Glomerular endothelial cell (primary cell): ENCODE measurements around the gene BUB3. TPM values are rescaled to one million over a fixed set of nuclear protein-coding genes. Genes with fewer than 3 reads are reported as not detected.
"Not testable (repeated sequence)": the region's sequence is repeated elsewhere in the genome, so short reads cannot be mapped to it uniquely, and the experiment has no call there.

Experiments used
- DNase-seq: peaks from one replicate; pipeline ENCODE4 v3.0.0-alpha.2; 2011; ENCODE audit warnings: low read depth, low spot score; ENCODE audit errors: extremely low read depth
- total RNA-seq: library from RNA; depleted of rRNA; stranded (reverse); fragments of >200 nt; gene quantifications from 2 replicates; pipeline ENCODE4 v1.2.3, GENCODE V29; 2015

The BUB3 gene
- total RNA-seq, 1 donor from 2014 or later: 132 TPM

DNA sequence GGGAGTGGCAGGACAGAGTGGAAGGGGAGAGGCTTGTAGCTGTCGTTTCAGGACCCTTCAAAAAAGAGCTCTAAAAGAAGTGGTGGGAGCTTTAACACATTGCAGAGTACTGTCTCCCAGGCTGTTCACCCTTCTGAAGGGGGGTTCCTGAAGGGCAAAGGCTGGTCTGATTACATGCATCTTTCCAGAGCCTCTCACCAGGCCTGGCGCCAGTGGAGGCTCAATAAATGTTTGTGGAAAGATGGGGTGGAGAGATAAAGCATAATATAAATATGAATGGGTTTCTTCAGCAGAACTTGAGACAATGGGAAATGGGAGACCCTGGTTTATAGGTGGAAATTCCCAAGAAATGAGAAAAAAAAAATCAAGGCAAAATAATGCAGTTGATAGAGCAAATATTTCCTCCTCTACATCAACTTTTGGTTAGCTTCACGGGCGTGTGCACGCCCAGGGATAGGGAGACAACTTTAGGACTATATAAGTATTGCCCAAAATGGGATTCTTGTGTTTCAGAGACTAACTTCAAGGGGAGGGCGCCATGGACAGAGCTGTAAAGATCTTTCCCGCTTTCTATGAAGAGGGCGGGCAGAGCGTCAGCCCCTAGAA is 613 bp upstream of the BUB3 start:
- DNase-seq: no peak

DNA sequence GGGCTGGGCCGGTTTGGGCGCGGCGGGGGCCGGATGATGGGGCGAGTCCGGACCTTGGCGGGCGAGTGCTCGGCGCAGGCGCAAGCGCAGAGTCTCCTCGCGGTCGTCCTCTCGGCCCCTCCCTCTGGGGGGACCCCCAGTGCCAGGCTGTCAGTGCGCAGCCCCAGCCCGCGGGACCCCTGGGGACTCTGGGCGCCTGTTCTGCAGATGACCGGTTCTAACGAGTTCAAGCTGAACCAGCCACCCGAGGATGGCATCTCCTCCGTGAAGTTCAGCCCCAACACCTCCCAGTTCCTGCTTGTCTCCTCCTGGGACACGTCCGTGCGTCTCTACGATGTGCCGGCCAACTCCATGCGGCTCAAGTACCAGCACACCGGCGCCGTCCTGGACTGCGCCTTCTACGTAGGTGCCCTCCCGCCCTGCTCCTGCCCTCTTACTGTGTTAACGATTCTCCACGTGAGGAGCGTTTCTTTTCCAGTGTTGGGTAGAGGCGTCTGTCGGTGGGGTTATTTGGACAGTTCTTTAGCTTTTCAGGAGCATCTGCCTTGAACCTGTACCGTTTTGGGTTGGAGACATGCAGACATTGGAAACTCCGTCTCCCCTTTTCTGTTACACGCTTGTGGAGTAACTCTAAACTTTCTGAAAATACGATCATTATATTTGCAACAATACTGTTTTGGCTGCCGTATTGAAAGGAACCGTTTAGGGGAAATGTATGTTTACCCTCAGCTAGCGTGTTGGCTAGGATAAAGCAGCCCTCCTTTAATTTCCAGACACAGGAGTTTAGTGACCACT is 706 bp downstream of the BUB3 start:
- no peak for DNase-seq

DNA sequence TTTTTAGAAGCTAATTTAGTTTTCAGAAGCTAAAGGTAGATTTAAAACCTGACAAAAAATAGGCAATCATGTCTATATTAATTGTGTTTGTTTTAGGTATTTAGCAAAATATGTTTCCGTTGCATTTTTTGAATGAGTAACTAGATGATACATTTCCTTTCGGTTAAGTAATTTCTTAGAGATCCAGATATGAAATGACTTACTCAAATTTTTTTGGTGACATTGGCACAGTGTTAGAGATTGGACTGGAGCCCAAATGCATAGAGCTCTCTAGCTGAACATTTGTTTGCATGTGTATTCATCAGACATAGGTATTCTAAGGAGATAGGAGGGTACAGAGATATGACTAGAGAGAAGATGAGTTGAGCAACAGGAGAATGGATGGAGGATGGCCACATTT is 1.9 kb downstream of the BUB3 start:
- DNase-seq: no peak

DNA sequence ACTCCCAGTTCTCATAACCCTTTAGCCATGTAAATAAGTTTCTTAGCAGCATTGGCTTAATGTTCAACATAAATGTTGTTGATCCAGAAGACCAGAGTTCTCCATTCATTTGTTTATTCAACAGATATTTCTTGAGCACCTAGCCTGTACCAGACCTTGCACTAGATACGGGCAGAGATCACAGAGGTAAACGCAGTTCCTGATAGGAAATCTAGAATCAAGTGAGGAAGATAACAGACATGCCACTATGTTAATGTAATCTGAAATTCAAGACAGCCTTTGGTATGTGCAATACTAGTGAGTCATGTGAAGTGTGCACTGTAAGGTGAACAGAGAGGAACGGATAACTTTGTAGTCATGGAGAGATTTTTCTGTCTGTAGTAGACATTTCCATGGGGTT is 3.0 kb downstream of the BUB3 start:
- DNase-seq: no peak

DNA sequence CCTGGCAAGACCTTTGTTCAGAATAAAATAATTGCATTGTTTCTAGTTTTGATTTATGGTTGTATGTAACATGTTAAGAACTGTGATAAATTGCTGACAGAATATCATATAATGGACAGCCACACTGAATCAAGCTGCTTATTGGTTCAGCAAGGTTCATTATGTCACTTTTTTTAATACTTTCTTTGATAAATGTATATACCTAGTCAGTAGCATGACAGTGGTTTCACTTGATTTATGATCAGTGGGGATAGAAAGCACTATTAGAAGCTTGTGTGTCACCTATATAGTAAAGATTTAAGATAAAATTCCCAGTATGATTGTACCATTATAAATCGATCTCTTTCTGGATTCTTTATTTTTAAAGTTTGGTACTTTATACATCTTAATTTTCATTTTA is 4.5 kb downstream of the BUB3 start:
- no peak for DNase-seq

DNA sequence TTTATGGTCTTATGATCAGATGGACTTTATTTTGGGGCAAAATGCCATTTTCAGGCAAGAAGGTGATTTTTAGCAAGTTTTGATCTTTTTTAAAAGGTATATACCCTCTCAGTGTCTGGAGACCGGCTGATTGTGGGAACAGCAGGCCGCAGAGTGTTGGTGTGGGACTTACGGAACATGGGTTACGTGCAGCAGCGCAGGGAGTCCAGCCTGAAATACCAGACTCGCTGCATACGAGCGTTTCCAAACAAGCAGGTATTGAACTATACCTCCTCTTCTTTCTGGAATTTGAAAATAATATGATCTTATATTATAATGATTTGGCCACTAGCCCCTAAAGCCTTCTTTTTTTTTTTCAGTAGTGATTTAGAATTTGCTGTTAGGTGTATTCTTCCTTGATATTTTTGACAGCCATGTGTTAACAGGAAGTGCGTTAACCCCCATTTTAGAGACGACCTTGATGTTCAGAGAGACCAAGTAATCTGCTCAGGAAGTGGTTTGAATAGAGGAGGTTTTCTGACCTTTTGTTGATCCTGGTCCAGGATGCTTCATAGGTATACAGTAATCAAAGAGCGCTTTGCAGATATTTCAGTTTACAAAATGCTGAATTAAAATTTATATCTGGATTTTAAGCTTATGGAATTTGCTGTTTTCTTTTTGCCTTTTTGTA is 6.2 kb downstream of the BUB3 start:
- no peak for DNase-seq

DNA sequence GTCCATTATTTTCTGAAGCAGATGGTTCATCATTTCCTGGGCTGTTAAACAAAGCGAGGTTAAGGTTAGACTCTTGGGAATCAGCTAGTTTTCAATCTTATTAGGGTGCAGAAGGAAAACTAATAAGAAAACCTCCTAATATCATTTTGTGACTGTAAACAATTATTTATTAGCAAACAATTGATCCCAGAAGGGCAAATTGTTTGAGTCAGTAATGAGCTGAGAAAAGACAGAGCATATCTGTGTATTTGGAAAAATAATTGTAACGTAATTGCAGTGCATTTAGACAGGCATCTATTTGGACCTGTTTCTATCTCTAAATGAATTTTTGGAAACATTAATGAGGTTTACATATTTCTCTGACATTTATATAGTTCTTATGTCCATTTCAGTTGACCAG is 10.1 kb downstream of the BUB3 start:
- DNase-seq: no peak

DNA sequence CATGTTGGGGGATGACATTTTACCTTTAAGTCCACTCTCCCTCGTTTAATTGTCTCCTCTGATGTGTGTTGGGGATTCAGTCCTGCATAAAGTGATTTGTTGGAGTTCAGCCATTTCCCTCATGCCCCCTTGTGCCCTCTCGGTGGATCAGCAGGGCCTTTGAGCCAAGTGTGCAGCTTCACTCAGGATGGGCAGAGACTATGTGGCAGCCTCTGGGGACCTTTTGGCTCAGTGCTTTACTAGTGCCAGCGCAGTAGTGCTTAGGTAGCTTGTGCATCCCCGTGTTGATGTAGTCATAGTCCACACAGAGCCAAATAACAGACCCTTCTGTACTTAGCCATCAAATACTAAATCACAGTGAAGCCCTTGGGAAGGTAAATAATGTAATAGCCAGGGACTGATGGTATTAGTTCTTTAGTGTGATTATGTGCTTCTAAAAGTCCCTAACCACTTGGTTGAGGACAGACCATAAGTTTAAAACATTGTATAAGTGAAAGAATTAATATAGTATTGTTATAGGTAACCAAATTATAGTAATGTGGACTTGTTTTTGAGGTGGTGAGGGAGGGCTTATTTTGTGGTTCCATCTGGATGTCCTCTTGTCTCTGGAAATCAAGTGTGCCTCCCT is 11.4 kb downstream of the BUB3 start:
- DNase-seq: no peak

DNA sequence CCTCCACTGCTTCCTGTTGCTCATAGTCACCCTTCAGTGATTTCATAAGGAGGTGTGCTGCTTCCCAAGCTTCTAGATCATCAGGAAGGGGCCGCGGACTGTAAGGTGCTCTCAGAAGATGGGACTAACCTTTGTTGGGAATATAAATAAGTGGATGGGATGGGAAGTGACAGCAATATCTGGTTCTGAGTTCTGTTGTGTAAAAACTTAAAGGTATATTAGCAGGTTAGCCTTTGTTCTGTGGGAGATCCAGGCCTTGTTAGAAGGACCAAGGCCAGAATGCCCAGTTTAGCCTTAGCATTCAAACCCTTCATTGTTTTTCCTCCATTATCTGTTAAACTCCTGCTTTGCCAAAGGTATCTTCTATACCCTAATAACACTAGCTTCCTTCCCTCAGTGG is 12.4 kb downstream of the BUB3 start:
- no peak for DNase-seq

DNA sequence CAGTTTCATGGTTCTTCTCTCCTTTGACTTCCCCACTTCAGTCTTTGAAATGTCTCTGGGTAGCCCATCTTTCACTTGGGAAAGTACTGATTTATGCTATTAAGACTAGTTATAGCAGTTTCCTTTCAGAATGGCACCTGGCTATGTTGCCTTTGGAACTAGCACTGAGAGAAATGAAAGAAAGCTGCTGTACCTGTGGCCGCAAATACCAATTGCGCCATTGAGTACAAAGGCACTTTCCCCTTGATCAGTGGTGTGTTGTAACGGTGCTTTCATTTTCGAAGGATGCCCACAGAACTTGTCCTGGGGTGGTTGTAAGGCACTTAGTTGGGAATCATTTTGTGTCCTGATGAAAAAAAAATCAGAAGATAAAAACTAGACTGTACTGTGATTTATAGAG is 16.8 kb downstream of the BUB3 start:
- DNase-seq: no peak

DNA sequence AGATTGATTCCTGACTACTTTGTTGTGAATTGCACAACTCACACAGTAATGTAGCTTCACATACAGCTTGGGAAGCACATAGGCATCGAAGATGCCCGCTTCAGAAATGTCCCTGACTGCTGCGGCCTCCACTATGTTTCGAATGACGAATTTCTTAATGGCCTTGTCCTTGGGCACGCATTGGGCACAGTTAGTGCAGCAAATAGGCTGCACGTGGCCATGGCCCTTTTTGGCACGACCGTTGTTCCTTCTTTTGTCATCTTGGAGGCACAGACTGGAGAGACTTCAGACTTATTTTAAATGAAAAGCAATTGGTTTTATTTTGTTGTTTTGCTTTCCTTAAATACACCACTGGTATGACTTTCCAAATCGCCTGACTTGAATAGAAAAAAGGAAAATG is 17.4 kb downstream of the BUB3 start:
- DNase-seq: not testable (repeated sequence)

DNA sequence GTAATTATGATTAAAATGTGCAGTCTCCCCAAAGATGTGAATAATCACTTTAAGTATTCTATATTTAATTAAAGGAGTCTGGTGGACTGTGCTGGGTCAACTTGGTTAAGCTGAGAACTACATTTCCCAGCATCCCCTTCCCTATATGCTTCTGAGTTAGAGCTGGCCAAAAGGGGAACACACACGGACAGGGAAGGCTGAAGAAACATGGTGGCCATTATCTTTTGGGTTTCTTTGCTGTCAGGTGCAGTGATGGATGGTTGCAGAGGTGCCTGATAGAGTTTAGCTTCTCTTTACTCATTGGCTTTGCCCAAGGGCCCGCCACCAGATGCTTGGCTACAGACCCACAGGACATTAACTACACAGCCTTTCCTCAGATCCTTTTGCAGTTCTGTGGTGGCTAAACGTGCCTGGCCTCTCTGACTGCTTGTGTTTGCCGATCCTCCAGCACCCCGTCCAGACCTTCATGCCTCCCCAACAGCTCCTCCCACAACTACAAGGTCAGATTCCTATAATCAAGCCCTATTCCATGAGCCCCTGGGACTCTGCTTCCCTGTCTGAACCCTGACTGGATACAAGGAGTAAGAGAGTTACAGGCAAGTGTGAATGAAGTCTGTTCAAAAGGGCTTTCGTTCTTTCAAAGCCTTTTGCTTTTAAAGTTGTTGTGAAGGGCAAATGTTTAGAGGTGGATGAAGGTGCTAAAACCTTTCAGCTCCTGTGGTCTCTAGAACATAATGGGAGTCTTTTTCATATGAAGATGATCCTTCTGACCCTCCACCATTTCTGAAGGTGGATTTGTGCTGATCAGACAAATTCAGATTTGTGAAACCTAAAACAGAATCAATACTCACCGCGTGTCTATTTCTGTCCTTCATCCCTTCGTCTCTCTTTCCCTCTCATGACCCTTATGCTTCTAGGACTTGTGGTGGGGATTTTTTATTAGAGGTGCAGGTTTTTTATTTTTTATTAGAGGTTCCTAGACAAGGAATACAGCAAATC is 21.5 kb downstream of the BUB3 start:
- no peak for DNase-seq

DNA sequence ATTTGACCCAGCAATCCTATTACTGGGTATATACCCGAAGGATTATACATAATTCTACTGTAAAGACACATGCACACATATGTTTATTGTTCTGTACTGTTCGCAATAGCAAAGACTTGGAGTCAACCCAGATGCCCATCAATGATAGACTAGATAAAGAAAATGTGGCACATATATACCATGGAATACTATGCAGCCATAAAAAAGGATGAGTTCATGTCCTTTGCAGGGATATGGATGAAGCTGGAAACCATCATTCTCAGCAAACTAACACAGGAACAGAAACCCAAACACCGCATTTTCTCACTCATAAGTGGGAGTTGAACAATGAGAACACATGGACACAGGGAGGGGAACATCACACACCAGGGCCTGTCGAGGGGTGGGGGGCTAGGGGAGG is 24.2 kb downstream of the BUB3 start:
- DNase-seq: not testable (repeated sequence)

DNA sequence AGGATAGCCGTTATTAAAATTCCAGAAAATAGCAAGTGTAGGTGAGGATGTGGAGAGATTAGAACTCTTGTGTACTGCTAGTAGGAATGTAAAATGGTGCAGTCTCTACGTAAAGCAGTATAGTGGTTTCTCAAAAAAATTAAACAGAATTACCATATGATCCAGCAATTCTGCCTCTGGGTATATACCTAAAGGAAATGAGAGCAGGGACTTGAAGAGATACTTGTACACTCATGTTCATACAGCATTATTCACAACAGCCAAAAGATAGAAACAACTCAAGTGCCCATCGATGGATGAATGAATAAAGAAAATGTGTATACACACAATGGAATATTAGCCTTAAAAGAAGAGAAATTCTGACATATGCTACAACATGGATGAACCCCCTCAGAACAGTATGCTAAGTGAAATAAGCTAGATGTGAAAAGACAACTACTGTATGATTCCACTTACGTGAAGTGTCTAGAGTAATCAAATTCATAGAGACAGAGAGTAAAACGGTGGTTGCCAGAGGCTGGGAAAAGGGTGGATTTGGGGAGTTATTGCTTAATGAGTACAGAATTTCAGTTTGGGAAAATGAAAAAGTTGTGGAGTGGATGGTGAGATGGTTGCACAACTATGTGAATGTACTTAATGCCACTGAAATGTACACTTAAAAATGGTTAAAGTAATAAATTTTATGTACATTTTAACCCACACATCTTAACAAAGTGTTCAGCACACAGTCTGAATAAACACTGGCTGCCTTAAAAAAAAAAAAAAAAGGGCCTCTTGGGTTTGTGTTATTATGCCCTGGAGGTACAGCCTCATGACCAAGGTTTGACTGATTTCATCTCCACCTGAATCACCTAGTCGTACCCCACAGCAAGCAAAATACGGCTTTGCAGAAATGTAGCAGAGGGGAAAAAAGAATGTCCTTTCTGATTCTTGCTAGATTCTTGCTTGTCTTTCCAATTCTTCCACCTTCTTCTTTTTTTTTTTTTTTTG is 26.2 kb downstream of the BUB3 start:
- DNase-seq: no peak

DNA sequence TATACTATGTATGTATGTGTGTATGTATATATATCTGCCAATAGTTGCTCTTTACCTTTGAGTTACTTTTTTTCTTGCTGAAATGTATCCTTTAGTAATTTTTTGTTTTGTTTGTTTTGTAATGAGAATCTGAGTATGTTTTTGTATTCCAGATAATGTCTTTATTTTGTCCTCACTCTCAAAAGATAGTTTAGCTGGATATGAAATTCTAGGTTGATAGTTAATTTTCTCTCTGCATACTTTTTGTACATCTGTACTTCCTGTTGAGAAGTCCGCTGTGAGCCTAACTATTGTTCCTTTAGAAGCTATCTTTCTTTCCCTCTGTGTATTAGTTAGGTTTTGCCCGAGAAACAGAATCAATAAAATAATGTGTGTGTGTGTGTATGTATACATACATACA is 29.5 kb downstream of the BUB3 start:
- DNase-seq: no peak

DNA sequence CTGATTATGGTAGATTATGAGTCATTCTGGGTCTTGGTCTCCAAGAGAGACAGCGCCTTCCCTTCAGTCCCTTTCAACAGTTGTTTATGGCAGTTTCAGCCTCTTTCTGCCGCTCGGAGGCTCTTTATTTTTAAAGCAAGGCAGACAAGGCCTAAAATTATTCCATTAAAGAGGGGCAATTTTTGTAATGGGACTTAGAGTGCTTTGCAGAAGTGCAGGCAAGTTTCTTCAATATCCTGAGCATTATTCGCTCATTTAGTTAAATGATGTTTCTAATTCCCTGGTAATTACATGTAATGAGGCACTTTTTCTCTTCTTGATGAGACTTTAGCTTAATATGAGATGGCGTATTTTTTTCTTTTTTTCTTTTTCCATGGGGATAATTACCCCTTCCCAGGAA is 33.6 kb downstream of the BUB3 start:
- no peak for DNase-seq

DNA sequence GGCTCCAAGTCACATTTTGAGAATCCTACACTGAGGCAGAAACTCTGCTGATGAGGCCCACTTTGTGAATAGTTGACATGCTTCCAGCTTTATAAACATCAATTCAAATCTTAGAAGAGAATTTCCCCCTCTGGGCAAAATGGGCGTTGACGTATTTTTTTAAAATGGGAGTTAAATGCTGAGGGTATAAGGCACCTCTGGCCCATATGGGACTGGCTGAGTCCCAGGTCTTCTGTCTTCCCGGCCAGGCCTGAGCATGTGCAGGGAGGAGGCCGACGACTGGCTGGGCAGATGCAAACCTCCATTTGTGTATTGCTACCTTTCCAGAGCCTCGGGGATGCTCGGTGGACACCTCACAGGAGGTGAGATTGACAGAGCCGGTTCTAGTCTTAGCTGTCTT is 37.7 kb downstream of the BUB3 start:
- no peak for DNase-seq

DNA sequence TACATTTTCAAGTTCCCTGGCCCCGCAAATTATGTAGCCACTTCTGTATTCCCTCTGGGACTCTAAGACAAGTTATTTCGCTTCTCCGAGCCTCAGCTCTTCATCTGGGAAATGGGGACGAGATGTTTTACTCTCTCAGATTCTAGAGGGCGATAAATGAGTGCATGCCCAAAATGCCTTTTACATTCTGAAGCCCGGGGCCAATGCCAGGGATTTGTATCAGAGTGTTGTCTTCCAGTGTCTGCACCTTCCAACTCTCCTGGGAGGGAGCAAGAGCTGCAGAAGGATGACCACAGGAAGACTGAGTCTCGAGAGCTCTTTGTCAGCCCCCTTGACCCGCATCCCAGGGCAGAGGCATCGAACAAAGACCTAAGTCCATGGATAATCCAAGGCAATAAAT is 39.9 kb downstream of the BUB3 start:
- DNase-seq: no peak

DNA sequence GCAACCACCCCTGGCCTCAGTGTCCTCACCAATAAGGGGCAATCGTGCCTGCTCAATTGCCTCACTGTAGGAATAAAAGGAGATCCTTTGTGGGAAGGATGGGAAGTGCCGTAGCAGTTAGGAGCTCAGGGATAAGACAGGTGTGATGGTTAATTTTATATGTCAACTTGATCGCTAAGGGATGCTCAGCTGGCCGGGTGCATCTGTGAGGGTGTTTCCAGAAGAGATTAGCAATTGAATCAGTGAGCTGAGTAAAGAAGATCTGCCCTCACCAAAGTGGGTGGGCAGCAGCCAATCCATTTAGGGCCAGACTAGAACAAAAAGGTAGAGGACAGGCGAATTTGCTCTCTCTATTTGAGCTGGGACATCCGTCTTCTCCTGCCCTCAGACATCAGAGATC is 46.3 kb downstream of the BUB3 start:
- DNase-seq: no peak
